ENCODE results near the gene ADCY5.

The ADCY5 gene

GRCh38 chr3:123300583-123300982 is 148.3 kb downstream of the ADCY5 start:
- H3K4me1 ChIP-seq (ENCODE audit: control insufficient read depth, insufficient read depth, low read length, unreplicated experiment), result peaks cover 18% of the 10 kb centered on the region
- H3K4me3 ChIP-seq (ENCODE audit: low read depth, low read length), result no peak overlapping the region
- H3K27ac ChIP-seq (ENCODE audit: low read depth, low read length), result no peak overlapping the region
- H3K79me2 ChIP-seq (ENCODE audit: control insufficient read depth, insufficient read depth, low read length, unreplicated experiment), result no peaks in the 10 kb centered on the region
- H3K36me3 ChIP-seq (ENCODE audit: insufficient read depth, low read length), result no peaks in the 10 kb centered on the region
- peaks cover 10% of the 10 kb centered on the region; the same call in 1 of the 2 replicates for H3K27me3 ChIP-seq (ENCODE audit: insufficient read depth, low read length)
- no peak overlapping the region for H2AFZ ChIP-seq (ENCODE audit: low read length, unreplicated experiment)

- Histone ChIP-seq H3K27me3 (ENCODE audit: insufficient read depth, low read length) (peaks cover 7% of the 10 kb centered on the region; the same call in 1 of the 2 replicates), H3K27ac (ENCODE audit: low read depth, low read length) (no peak overlapping the region), H2AFZ (ENCODE audit: low read length, unreplicated experiment) (no peak overlapping the region), H3K4me1 (ENCODE audit: control insufficient read depth, insufficient read depth, low read length, unreplicated experiment) (peaks cover 18% of the 10 kb centered on the region), H3K36me3 (ENCODE audit: insufficient read depth, low read length) (no peaks in the 10 kb centered on the region), H3K79me2 (ENCODE audit: control insufficient read depth, insufficient read depth, low read length, unreplicated experiment) (no peaks in the 10 kb centered on the region), H3K4me3 (ENCODE audit: low read depth, low read length) (no peak overlapping the region)
Observed at GRCh38 chr3:123300056-123300455, 148.8 kb downstream of the ADCY5 start.

- Histone ChIP-seq H3K27ac (ENCODE audit: low read depth, low read length) (no peak overlapping the region), H3K27me3 (ENCODE audit: insufficient read depth, low read length) (peaks cover 9% of the 10 kb centered on the region), H3K79me2 (ENCODE audit: control insufficient read depth, insufficient read depth, low read length, unreplicated experiment) (no peaks in the 10 kb centered on the region)
Observed at GRCh38 chr3:123299581-123299980, 149.3 kb downstream of the ADCY5 start.

GRCh38 chr3:123298903-123299302 is 150.0 kb downstream of the ADCY5 start:
- peak overlapping the region; percentile 78 for H2AFZ ChIP-seq (ENCODE audit: low read length, unreplicated experiment)
- peak overlapping the region; percentile 29; the same call in 1 of the 2 replicates for H3K27ac ChIP-seq (ENCODE audit: low read depth, low read length)
- H3K79me2 ChIP-seq (ENCODE audit: control insufficient read depth, insufficient read depth, low read length, unreplicated experiment), result no peaks in the 10 kb centered on the region
- H3K27me3 ChIP-seq (ENCODE audit: insufficient read depth, low read length), result peaks cover 15% of the 10 kb centered on the region
- H3K4me3 ChIP-seq (ENCODE audit: low read depth, low read length), result no peak overlapping the region
- no peaks in the 10 kb centered on the region for H3K36me3 ChIP-seq (ENCODE audit: insufficient read depth, low read length)
- peaks cover 18% of the 10 kb centered on the region for H3K4me1 ChIP-seq (ENCODE audit: control insufficient read depth, insufficient read depth, low read length, unreplicated experiment)

More at GRCh38 chr3:123299581-123299980, 149.3 kb downstream of the ADCY5 start:
- Histone ChIP-seq H3K4me3 (ENCODE audit: low read depth, low read length) (no peak overlapping the region), H2AFZ (ENCODE audit: low read length, unreplicated experiment) (no peak overlapping the region), H3K36me3 (ENCODE audit: insufficient read depth, low read length) (no peaks in the 10 kb centered on the region), H3K4me1 (ENCODE audit: control insufficient read depth, insufficient read depth, low read length, unreplicated experiment) (peaks cover 18% of the 10 kb centered on the region)

GRCh38 chr3:123297627-123297899 is 151.3 kb downstream of the ADCY5 start:
- Histone ChIP-seq H3K27ac (ENCODE audit: low read depth, low read length) (no peak overlapping the region), H3K27me3 (ENCODE audit: insufficient read depth, low read length) (peaks cover 24% of the 10 kb centered on the region), H3K4me1 (ENCODE audit: control insufficient read depth, insufficient read depth, low read length, unreplicated experiment) (peaks cover 18% of the 10 kb centered on the region)

GRCh38 chr3:123296836-123297626 is 151.9 kb downstream of the ADCY5 start:
- no peak overlapping the region for H3K4me3 ChIP-seq (ENCODE audit: low read depth, low read length)
- H3K27me3 ChIP-seq (ENCODE audit: insufficient read depth, low read length), result peaks cover 29% of the 10 kb centered on the region
- no peak overlapping the region for H2AFZ ChIP-seq (ENCODE audit: low read length, unreplicated experiment)
- H3K4me1 ChIP-seq (ENCODE audit: control insufficient read depth, insufficient read depth, low read length, unreplicated experiment), result peaks cover 18% of the 10 kb centered on the region
- no peak overlapping the region for H3K27ac ChIP-seq (ENCODE audit: low read depth, low read length)
- no peaks in the 10 kb centered on the region for H3K79me2 ChIP-seq (ENCODE audit: control insufficient read depth, insufficient read depth, low read length, unreplicated experiment)
- no peaks in the 10 kb centered on the region for H3K36me3 ChIP-seq (ENCODE audit: insufficient read depth, low read length)

More at GRCh38 chr3:123297627-123297899, 151.3 kb downstream of the ADCY5 start:
- H3K36me3 ChIP-seq (ENCODE audit: insufficient read depth, low read length), result no peaks in the 10 kb centered on the region
- H3K79me2 ChIP-seq (ENCODE audit: control insufficient read depth, insufficient read depth, low read length, unreplicated experiment), result no peaks in the 10 kb centered on the region
- H2AFZ ChIP-seq (ENCODE audit: low read length, unreplicated experiment), result no peak overlapping the region
- no peak overlapping the region for H3K4me3 ChIP-seq (ENCODE audit: low read depth, low read length)

GRCh38 chr3:123296261-123296660 is 152.6 kb downstream of the ADCY5 start:
- H3K4me1 ChIP-seq (ENCODE audit: control insufficient read depth, insufficient read depth, low read length, unreplicated experiment), result peaks cover 14% of the 10 kb centered on the region
- no peaks in the 10 kb centered on the region for H3K36me3 ChIP-seq (ENCODE audit: insufficient read depth, low read length)
- no peak overlapping the region for H2AFZ ChIP-seq (ENCODE audit: low read length, unreplicated experiment)
- peaks cover 37% of the 10 kb centered on the region for H3K27me3 ChIP-seq (ENCODE audit: insufficient read depth, low read length)
- H3K4me3 ChIP-seq (ENCODE audit: low read depth, low read length), result no peak overlapping the region
- H3K79me2 ChIP-seq (ENCODE audit: control insufficient read depth, insufficient read depth, low read length, unreplicated experiment), result no peaks in the 10 kb centered on the region
- no peak overlapping the region for H3K27ac ChIP-seq (ENCODE audit: low read depth, low read length)

GRCh38 chr3:123295901-123296250 is 153.0 kb downstream of the ADCY5 start:
- no peaks in the 10 kb centered on the region for H3K79me2 ChIP-seq (ENCODE audit: control insufficient read depth, insufficient read depth, low read length, unreplicated experiment)
- H3K27me3 ChIP-seq (ENCODE audit: insufficient read depth, low read length), result peaks cover 41% of the 10 kb centered on the region
- no peaks in the 10 kb centered on the region for H3K36me3 ChIP-seq (ENCODE audit: insufficient read depth, low read length)
- peaks cover 12% of the 10 kb centered on the region for H3K4me1 ChIP-seq (ENCODE audit: control insufficient read depth, insufficient read depth, low read length, unreplicated experiment)
- H3K27ac ChIP-seq (ENCODE audit: low read depth, low read length), result no peak overlapping the region
- H3K4me3 ChIP-seq (ENCODE audit: low read depth, low read length), result no peak overlapping the region
- H2AFZ ChIP-seq (ENCODE audit: low read length, unreplicated experiment), result no peak overlapping the region

GRCh38 chr3:123295171-123295900 is 153.6 kb downstream of the ADCY5 start:
- Histone ChIP-seq H3K4me1 (ENCODE audit: control insufficient read depth, insufficient read depth, low read length, unreplicated experiment) (peaks cover 12% of the 10 kb centered on the region), H3K36me3 (ENCODE audit: insufficient read depth, low read length) (no peaks in the 10 kb centered on the region), H3K4me3 (ENCODE audit: low read depth, low read length) (no peak overlapping the region), H2AFZ (ENCODE audit: low read length, unreplicated experiment) (no peak overlapping the region), H3K27ac (ENCODE audit: low read depth, low read length) (no peak overlapping the region), H3K79me2 (ENCODE audit: control insufficient read depth, insufficient read depth, low read length, unreplicated experiment) (no peaks in the 10 kb centered on the region), H3K27me3 (ENCODE audit: insufficient read depth, low read length) (peaks cover 46% of the 10 kb centered on the region)

- H3K4me3 ChIP-seq (ENCODE audit: low read depth, low read length), result no peak overlapping the region
- H3K36me3 ChIP-seq (ENCODE audit: insufficient read depth, low read length), result no peaks in the 10 kb centered on the region
- no peak overlapping the region for H3K27ac ChIP-seq (ENCODE audit: low read depth, low read length)
- H2AFZ ChIP-seq (ENCODE audit: low read length, unreplicated experiment), result no peak overlapping the region
- H3K79me2 ChIP-seq (ENCODE audit: control insufficient read depth, insufficient read depth, low read length, unreplicated experiment), result no peaks in the 10 kb centered on the region
- H3K27me3 ChIP-seq (ENCODE audit: insufficient read depth, low read length), result peaks cover 53% of the 10 kb centered on the region
- H3K4me1 ChIP-seq (ENCODE audit: control insufficient read depth, insufficient read depth, low read length, unreplicated experiment), result peaks cover 12% of the 10 kb centered on the region
Observed at GRCh38 chr3:123294296-123294938, 154.5 kb downstream of the ADCY5 start.

Data from ACC112 (cell line).